ENCODE data around the gene YPEL3. TPM values are rescaled to one million over a fixed set of nuclear protein-coding genes. Genes with fewer than 3 reads are reported as not detected.
A peak's percentile ranks its signal among the peaks of the same experiment; 100 is the strongest.

The YPEL3 gene
- total and polyA plus RNA-seq, 2 donors (not counting 3 experiments of a cell fraction or from before 2014, with no cell fraction given) = 46.1 to 78.0 TPM

GRCh38 chr16:30086291-30087140 is 9.5 kb downstream of the YPEL3 start:
- POLR2A ChIA-PET = no interaction called here
- BruUV-seq (replicated peaks) = no TSS peak

GRCh38 chr16:30085820-30086219 is 10.2 kb downstream of the YPEL3 start:
- peaks cover 4% of the 10 kb centered on the region for H3K79me2 ChIP-seq (ENCODE audit: control insufficient read depth, insufficient read depth, low read length)
- FAIRE-seq = no peak
- CTCF ChIA-PET = no interaction called here

More at GRCh38 chr16:30086291-30087140, 9.5 kb downstream of the YPEL3 start:
- Histone ChIP-seq H3K27me3 (ENCODE audit: control insufficient read depth in 2 of 2, insufficient read depth in 2 of 2, low read length in 2 of 2) (no peaks in the 10 kb centered on the region), H3K4me3 (replicated peaks in 1 of 3; ENCODE audit: insufficient read depth in 1 of 3, low read depth in 1 of 3, low read length in 3 of 3) (no peak overlapping the region), H4K20me1 (replicated peaks; ENCODE audit: control insufficient read depth, extremely low read depth, insufficient read depth, low read length) (no peaks in the 10 kb centered on the region), H3K9ac (replicated peaks; ENCODE audit: extremely low read depth, insufficient read depth, low read length) (no peak overlapping the region), H3K79me2 (ENCODE audit: control insufficient read depth, insufficient read depth, low read length) (no peaks in the 10 kb centered on the region), H3K36me3 (ENCODE audit: control insufficient read depth in 2 of 2, extremely low read depth in 1 of 2, insufficient read depth in 2 of 2, low read length in 2 of 2) (peaks cover 13 to 29% of the 10 kb centered on the region in 2 experiments), H3K9me1 (replicated peaks; ENCODE audit: control insufficient read depth, extremely low read depth, insufficient read depth, low read length) (no peaks in the 10 kb centered on the region), H3K27ac (ENCODE audit: insufficient read depth, low read depth, low read length) (no peak overlapping the region), H3K4me1 (ENCODE audit: control insufficient read depth, extremely low read depth, insufficient read depth, low read length) (peaks cover 5% of the 10 kb centered on the region), H2AFZ (ENCODE audit: low read depth, low read length) (no peak overlapping the region), H3K4me2 (ENCODE audit: insufficient read depth, low read length) (no peak overlapping the region), H3K9me3 (replicated peaks; ENCODE audit: control insufficient read depth, insufficient read depth, low read length) (no peaks in the 10 kb centered on the region)
- intact Hi-C loops (cut with micrococcal nuclease) = no loop called here
- DNase-seq (ENCODE audit: low read depth, low spot score) (no peak), FAIRE-seq (no peak)
- CTCF ChIA-PET = interaction anchor here (0.7 kb wide), 1 partner anchor 10 kb away, joined by 3 read pairs; no protein-coding TSS in a partner anchor
- TF ChIP-seq JUN (IDR thresholded peaks at IDR 0.05; ENCODE audit: borderline replicate concordance, insufficient read depth, insufficient read length, low read depth) (no peak), POLR2AphosphoS5 (IDR thresholded peaks at IDR 0.05; ENCODE audit: insufficient read depth, low read depth, low read length) (peak; percentile 11)
- dilution Hi-C loops (cut with MboI; ENCODE audit: extremely low pct_ligation_motif_present, low sequenced_read_pairs) = no loop called here

More at GRCh38 chr16:30085820-30086219, 10.2 kb downstream of the YPEL3 start:
- no peak for DNase-seq (ENCODE audit: low read depth, low spot score)
- Histone ChIP-seq H3K9me1 (replicated peaks; ENCODE audit: control insufficient read depth, extremely low read depth, insufficient read depth, low read length) (no peaks in the 10 kb centered on the region), H3K4me2 (ENCODE audit: insufficient read depth, low read length) (no peak overlapping the region), H3K9ac (replicated peaks; ENCODE audit: extremely low read depth, insufficient read depth, low read length) (no peak overlapping the region), H3K9me3 (replicated peaks; ENCODE audit: control insufficient read depth, insufficient read depth, low read length) (no peaks in the 10 kb centered on the region), H3K27ac (ENCODE audit: insufficient read depth, low read depth, low read length) (no peak overlapping the region), H3K27me3 (ENCODE audit: control insufficient read depth in 2 of 2, insufficient read depth in 2 of 2, low read length in 2 of 2) (no peaks in the 10 kb centered on the region), H3K4me1 (ENCODE audit: control insufficient read depth, extremely low read depth, insufficient read depth, low read length) (peaks cover 3% of the 10 kb centered on the region), H3K4me3 (replicated peaks in 1 of 3; ENCODE audit: insufficient read depth in 1 of 3, low read depth in 1 of 3, low read length in 3 of 3) (no peak overlapping the region), H2AFZ (ENCODE audit: low read depth, low read length) (no peak overlapping the region), H4K20me1 (replicated peaks; ENCODE audit: control insufficient read depth, extremely low read depth, insufficient read depth, low read length) (no peaks in the 10 kb centered on the region), H3K36me3 (ENCODE audit: control insufficient read depth in 2 of 2, extremely low read depth in 1 of 2, insufficient read depth in 2 of 2, low read length in 2 of 2) (peaks cover 13 to 34% of the 10 kb centered on the region in 2 experiments)
- POLR2A ChIA-PET = no interaction called here
- TF ChIP-seq FOS (IDR thresholded peaks at IDR 0.05; ENCODE audit: borderline replicate concordance, insufficient read depth, low read length) (no peak), POLR2AphosphoS5 (IDR thresholded peaks at IDR 0.05; ENCODE audit: insufficient read depth, low read depth, low read length) (no peak), CTCF (IDR thresholded peaks at IDR 0.05; ENCODE audit: extremely low read depth in 1 of 2, insufficient read depth in 1 of 2, low read depth in 1 of 2, low read length in 2 of 2) (no peak), EZH2 (IDR thresholded peaks at IDR 0.05; ENCODE audit: borderline replicate concordance, low read depth, low read length, severe bottlenecking) (no peak), GATA2 (IDR thresholded peaks at IDR 0.05; ENCODE audit: insufficient read depth, insufficient read length, low read depth, low read length) (no peak), JUN (IDR thresholded peaks at IDR 0.05; ENCODE audit: borderline replicate concordance, insufficient read depth, insufficient read length, low read depth) (no peak), MYC (IDR thresholded peaks at IDR 0.05; ENCODE audit: low read depth, low read length) (no peak), POLR2A (IDR thresholded peaks at IDR 0.05; ENCODE audit: low read depth, low read length) (no peak)
- TF ChIP-seq, protein P1, sequence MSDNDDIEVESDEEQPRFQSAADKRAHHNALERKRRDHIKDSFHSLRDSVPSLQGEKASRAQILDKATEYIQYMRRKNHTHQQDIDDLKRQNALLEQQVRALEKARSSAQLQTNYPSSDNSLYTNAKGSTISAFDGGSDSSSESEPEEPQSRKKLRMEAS (IDR thresholded peaks at IDR 0.05; ENCODE audit: insufficient read depth, insufficient read length) = no peak
- dilution Hi-C loops (cut with MboI; ENCODE audit: extremely low pct_ligation_motif_present, low sequenced_read_pairs) = no loop called here
- no TSS peak for BruUV-seq (replicated peaks)
- intact Hi-C loops (cut with micrococcal nuclease) = no loop called here

Data from endothelial cell of umbilical vein (primary cell).